GM19035 (cell line): ENCODE data around the gene PIP5KL1.
A peak's percentile ranks its signal among the peaks of the same experiment; 100 is the strongest.

Source experiments
- ATAC-seq: cut with Tn5 transposase; IDR thresholded peaks from one replicate; pipeline ENCODE4 v1.9.1; 2021; ENCODE audit not compliant: unreplicated experiment

Gene PIP5KL1

GRCh38 chr9:127934986-127935385 is 4.4 kb upstream of the PIP5KL1 start:
- ATAC-seq = no peak

GRCh38 chr9:127934248-127934647 is 3.7 kb upstream of the PIP5KL1 start:
- ATAC-seq = no peak

- peak; percentile 28 for ATAC-seq
Observed at GRCh38 chr9:127931092-127931881, 710 bp upstream of the PIP5KL1 start.

GRCh38 chr9:127929625-127929979 is 975 bp downstream of the PIP5KL1 start:
- no peak for ATAC-seq

GRCh38 chr9:127928676-127929624 is 1.6 kb downstream of the PIP5KL1 start:
- ATAC-seq = no peak

GRCh38 chr9:127927988-127928675 is 2.4 kb downstream of the PIP5KL1 start:
- no peak for ATAC-seq

- no peak for ATAC-seq
Observed at GRCh38 chr9:127927201-127927987, 3.2 kb downstream of the PIP5KL1 start.

GRCh38 chr9:127926906-127927200 is 3.7 kb downstream of the PIP5KL1 start:
- ATAC-seq = no peak

- ATAC-seq = no peak
Observed at GRCh38 chr9:127925959-127926905, 4.3 kb downstream of the PIP5KL1 start.

- ATAC-seq = no peak
Observed at GRCh38 chr9:127924736-127925444, 5.7 kb downstream of the PIP5KL1 start.

- ATAC-seq = no peak
Observed at GRCh38 chr9:127923771-127924170, 6.8 kb downstream of the PIP5KL1 start.

- no peak for ATAC-seq
Observed at GRCh38 chr9:127923046-127923445, 7.5 kb downstream of the PIP5KL1 start.

GRCh38 chr9:127921557-127922120 is 8.9 kb downstream of the PIP5KL1 start:
- no peak for ATAC-seq

- ATAC-seq = no peak
Observed at GRCh38 chr9:127920794-127921193, 9.8 kb downstream of the PIP5KL1 start.

- ATAC-seq = no peak
Observed at GRCh38 chr9:127919253-127919815, 11.2 kb downstream of the PIP5KL1 start.

GRCh38 chr9:127918183-127919107 is 12.1 kb downstream of the PIP5KL1 start:
- ATAC-seq = no peak

- ATAC-seq = no peak
Observed at GRCh38 chr9:127917603-127918002, 13.0 kb downstream of the PIP5KL1 start.
